CD14-positive monocyte (primary cell): ENCODE results near the gene GTF2H4. TPM values are rescaled to one million over a fixed set of nuclear protein-coding genes. Genes with fewer than 3 reads are reported as not detected.
"Not testable (repeated sequence)": the region's sequence is repeated elsewhere in the genome, so short reads cannot be mapped to it uniquely, and the experiment has no call there.

Source experiments
- DNase-seq, 3 donors: peaks; one replicate each; pipeline ENCODE4 v3.0.0-alpha.2; 2011 to 2022
- H2AFZ ChIP-seq: 2 replicates; pipeline ENCODE4 v1.6.0; 2012; ENCODE audit warnings: mild to moderate bottlenecking, low read depth, low read length, inconsistent platforms; ENCODE audit not compliant: insufficient read depth, poor library complexity, severe bottlenecking
- H3K27ac ChIP-seq, 2 donors: 1 replicate in 1 of 2; 2 replicates in 1 of 2; pipeline ENCODE4 v1.5.1; 2012 to 2013; ENCODE audit warnings: low read length in 2 of 2, control low read depth in 1 of 2, inconsistent platforms in 1 of 2, low read depth in 1 of 2, mild to moderate bottlenecking in 1 of 2
- H3K27me3 ChIP-seq, 2 donors: one replicate each; pipeline versions ENCODE4 v1.6.0 to v1.6.1; 2011 to 2013; ENCODE audit warnings: low read length in 2 of 2; ENCODE audit not compliant: control insufficient read depth in 2 of 2, insufficient read depth in 2 of 2
- H3K36me3 ChIP-seq, 2 donors: replicated peaks in 1 of 2; 1 replicate in 1 of 2; 2 replicates in 1 of 2; pipeline versions ENCODE4 v1.5.1 to v1.6.1; 2012 to 2013; ENCODE audit warnings: low read length in 2 of 2, control low read depth in 1 of 2, inconsistent platforms in 1 of 2, mild to moderate bottlenecking in 1 of 2; ENCODE audit not compliant: insufficient read depth in 2 of 2, control insufficient read depth in 1 of 2
- H3K4me1 ChIP-seq, 2 donors: 1 replicate in 1 of 2; 2 replicates in 1 of 2; pipeline versions ENCODE4 v1.5.1 to v1.6.1; 2012 to 2013; ENCODE audit warnings: low read length in 2 of 2, control low read depth in 1 of 2, inconsistent platforms in 1 of 2, mild to moderate bottlenecking in 1 of 2, moderate library complexity in 1 of 2; ENCODE audit not compliant: insufficient read depth in 2 of 2, control insufficient read depth in 1 of 2
- H3K4me2 ChIP-seq: replicated peaks from 2 replicates; pipeline ENCODE3; 2012; ENCODE audit warnings: low read length, moderate library complexity, mild to moderate bottlenecking; ENCODE audit not compliant: poor library complexity, severe bottlenecking; ENCODE audit errors: extremely low read depth
- H3K4me3 ChIP-seq, 3 experiments: fragments of 200-600 bp in 1 of 3; sonication (generic) in 1 of 3; replicated peaks in 1 of 3; 1 replicate in 2 of 3; 2 replicates in 1 of 3; pipeline ENCODE4 v1.5.1; 2011 to 2013; ENCODE audit warnings: low read length in 3 of 3, mild to moderate bottlenecking in 3 of 3, control low read depth in 2 of 3, low read depth in 2 of 3, inconsistent platforms in 1 of 3, moderate library complexity in 1 of 3
- H3K79me2 ChIP-seq: 2 replicates; pipeline ENCODE4 v1.6.0; 2012; ENCODE audit warnings: mild to moderate bottlenecking, control low read depth, inconsistent platforms, low read length, moderate library complexity; ENCODE audit not compliant: insufficient read depth
- H3K9ac ChIP-seq: 2 replicates; pipeline ENCODE4 v1.6.0; 2017; ENCODE audit warnings: low read length, mild to moderate bottlenecking; ENCODE audit not compliant: insufficient read depth, poor library complexity, severe bottlenecking
- H3K9me3 ChIP-seq, 2 donors: replicated peaks in 1 of 2; 1 replicate in 1 of 2; 2 replicates in 1 of 2; pipeline versions ENCODE4 v1.5.1 to v1.6.1; 2012 to 2013; ENCODE audit warnings: low read length in 2 of 2, control low read depth in 1 of 2; ENCODE audit not compliant: control insufficient read depth in 1 of 2, insufficient read depth in 1 of 2
- H4K20me1 ChIP-seq: 2 replicates; pipeline ENCODE4 v1.6.0; 2012; ENCODE audit warnings: mild to moderate bottlenecking, low read length, control low read depth, moderate library complexity; ENCODE audit not compliant: insufficient read depth
- H3K27ac Mint-ChIP-seq, 7 donors: one replicate each; pipeline ENCODE4 v1.8.0; 2020; ENCODE audit warnings: mild to moderate bottlenecking in 7 of 7, mixed read lengths in 7 of 7, moderate library complexity in 6 of 7, inconsistent platforms in 2 of 7
- H3K27me3 Mint-ChIP-seq, 3 donors: one replicate each; pipeline ENCODE4 v1.8.0; 2021 to 2022; ENCODE audit warnings: low read depth in 3 of 3, mild to moderate bottlenecking in 3 of 3, mixed read lengths in 3 of 3, moderate library complexity in 3 of 3, inconsistent platforms in 1 of 3
- H3K36me3 Mint-ChIP-seq, 2 donors: one replicate each; pipeline ENCODE4 v1.8.0; 2020; ENCODE audit warnings: mixed read lengths in 2 of 2, inconsistent platforms in 1 of 2, mild to moderate bottlenecking in 1 of 2
- H3K4me1 Mint-ChIP-seq: one replicate; pipeline ENCODE4 v1.8.0; 2020; ENCODE audit warnings: mild to moderate bottlenecking, mixed read lengths
- H3K4me3 Mint-ChIP-seq, 2 donors: one replicate each; pipeline ENCODE4 v1.8.0; 2020; ENCODE audit warnings: mild to moderate bottlenecking in 2 of 2, mixed read lengths in 2 of 2, moderate library complexity in 1 of 2
- H3K9me3 Mint-ChIP-seq, 7 donors: one replicate each; pipeline ENCODE4 v1.8.0; 2020 to 2022; ENCODE audit warnings: mixed read lengths in 7 of 7, mild to moderate bottlenecking in 6 of 7, moderate library complexity in 6 of 7, inconsistent platforms in 2 of 7
- CTCF ChIP-seq: fragments of 200-600 bp; IDR thresholded peaks from one replicate; pipeline ENCODE4 v1.8.0; 2022; ENCODE audit warnings: antibody characterized with exemption, mild to moderate bottlenecking
- WGBS: methylation state at CpG from one replicate; pipeline ENCODE4 v1.1.5; 2013; ENCODE audit warnings: missing lambda C conversion rate; ENCODE audit not compliant: insufficient coverage; 5-methylcytosine and 5-hydroxymethylcytosine counted together
- intact Hi-C, 2 donors: fragments of 100-400 bp; cut with micrococcal nuclease; formaldehyde crosslinking; loops; one replicate each; pipeline versions ENCODE4 v1.15.0 to v1.15.1; 2023
- polyA plus RNA-seq, 3 donors: library from polyadenylated mRNA; depleted of rRNA in 1 of 3; unstranded in 2 of 3; stranded (reverse) in 1 of 3; fragments of 300-500 nt in 2 of 3; fragments of >200 nt in 1 of 3; fragmentation: Illumina TruSeq in 2 of 3; gene quantifications; 1 replicate in 2 of 3; 2 replicates in 1 of 3; pipeline ENCODE4 v1.2.3, GENCODE V29; 2012 to 2021

GTF2H4 gene
- polyA plus RNA-seq, 3 donors: 3.6 to 14.5 (median 6.0) TPM

GRCh38 chr6:30873137-30873640 lies 34.8 kb upstream of the GTF2H4 start:
- Histone ChIP-seq H4K20me1 (no peaks in the 10 kb centered on the region), H3K9ac (no peak overlapping the region), H3K36me3 (no peaks in the 10 kb centered on the region), H3K9me3 (peaks cover 30 to 34% of the 10 kb centered on the region in 2 donors), H3K4me1 (peaks cover 9 to 10% of the 10 kb centered on the region in 2 donors), H3K79me2 (no peaks in the 10 kb centered on the region), H2AFZ (no peak overlapping the region), H3K4me2 (no peak overlapping the region), H3K27me3 (no peaks in the 10 kb centered on the region), H3K27ac (no peak overlapping the region), H3K4me3 (no peak overlapping the region)
- intact Hi-C loops: loop anchor here in 1 of 2 donors (10.0 kb wide), 1 partner anchor 108 kb away; no protein-coding TSS in a partner anchor
- Mint-ChIP-seq H3K4me1 (peaks cover 8% of the 10 kb centered on the region), H3K27ac (no peak overlapping the region), H3K4me3 (no peak overlapping the region), H3K36me3 (no peaks in the 10 kb centered on the region), H3K27me3 (peaks cover 0 to 2% (median 2%) of the 10 kb centered on the region in 3 donors), H3K9me3 (peaks cover 26 to 44% (median 42%) of the 10 kb centered on the region in 7 donors)
- TF ChIP-seq CTCF: no peak
- no peak for DNase-seq
- WGBS: 100% methylated on average over 1 of the region's 2 CpGs

- not testable (repeated sequence) for H3K27ac ChIP-seq, H2AFZ ChIP-seq, H3K4me3 ChIP-seq, H3K36me3 Mint-ChIP-seq, H3K4me3 Mint-ChIP-seq, H3K27me3 ChIP-seq, H3K79me2 ChIP-seq, H3K4me2 ChIP-seq, DNase-seq, H4K20me1 ChIP-seq, H3K36me3 ChIP-seq, H3K9ac ChIP-seq, H3K27ac Mint-ChIP-seq, H3K4me1 Mint-ChIP-seq, H3K27me3 Mint-ChIP-seq
- intact Hi-C loops: loop anchor here in 1 of 2 donors (10.0 kb wide), 1 partner anchor 109 kb away; no protein-coding TSS in a partner anchor
- H3K4me1 ChIP-seq: peaks cover 9 to 10% of the 10 kb centered on the region in 2 donors
- no CpG with 5 or more reads among the region's 3 CpGs for WGBS
- peaks cover 30 to 31% of the 10 kb centered on the region in 2 donors for H3K9me3 ChIP-seq
- H3K9me3 Mint-ChIP-seq: peaks cover 25 to 42% (median 41%) of the 10 kb centered on the region in 7 donors
Measured at GRCh38 chr6:30873795-30874194, 34.2 kb upstream of the GTF2H4 start.
